ENCODE data around the gene EDA.

EDA gene

DNA sequence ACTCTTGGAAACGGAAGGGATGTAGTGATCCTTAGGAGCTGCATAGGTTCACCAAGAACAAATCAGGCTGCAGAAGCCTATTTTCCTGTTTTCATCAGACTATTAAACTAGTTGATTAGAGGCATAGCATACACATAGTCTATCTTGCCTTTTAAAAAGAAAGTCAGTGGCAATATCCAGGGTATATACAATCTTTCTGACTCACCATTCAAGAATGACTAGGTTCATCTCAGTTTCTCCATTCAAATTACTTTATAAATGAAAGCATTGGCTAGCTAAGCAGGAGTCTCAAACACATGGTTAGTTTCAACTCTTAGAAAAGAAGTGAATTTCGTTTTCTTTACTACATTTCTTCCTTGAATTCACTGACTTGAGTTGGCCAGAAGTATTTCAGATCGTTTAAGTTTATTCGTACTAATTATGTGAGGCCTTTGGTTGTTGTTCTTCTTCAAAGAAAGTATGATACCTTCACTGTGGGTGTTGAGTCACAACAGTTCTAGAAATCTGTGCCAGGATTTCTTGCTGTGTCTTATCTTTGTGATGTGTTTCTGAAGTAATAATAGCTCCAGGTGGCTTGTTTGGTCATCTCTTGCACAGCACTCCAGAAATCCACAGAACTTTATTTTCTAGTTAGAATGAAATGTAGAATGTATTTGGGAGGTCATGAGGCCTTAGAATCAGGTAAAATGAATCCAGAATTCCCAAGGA is 345.6 kb downstream of the EDA start:
- TF ChIP-seq, protein P1, sequence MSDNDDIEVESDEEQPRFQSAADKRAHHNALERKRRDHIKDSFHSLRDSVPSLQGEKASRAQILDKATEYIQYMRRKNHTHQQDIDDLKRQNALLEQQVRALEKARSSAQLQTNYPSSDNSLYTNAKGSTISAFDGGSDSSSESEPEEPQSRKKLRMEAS (IDR thresholded peaks at IDR 0.05; ENCODE audit: low read depth, low read length), result no peak
- TF ChIP-seq MYC (IDR thresholded peaks at IDR 0.05; ENCODE audit: low read depth, low read length), result no peak
- TF ChIP-seq POLR2A (IDR thresholded peaks at IDR 0.05; ENCODE audit: extremely low read depth, insufficient read length), result no peak
- TF ChIP-seq, protein P2, sequence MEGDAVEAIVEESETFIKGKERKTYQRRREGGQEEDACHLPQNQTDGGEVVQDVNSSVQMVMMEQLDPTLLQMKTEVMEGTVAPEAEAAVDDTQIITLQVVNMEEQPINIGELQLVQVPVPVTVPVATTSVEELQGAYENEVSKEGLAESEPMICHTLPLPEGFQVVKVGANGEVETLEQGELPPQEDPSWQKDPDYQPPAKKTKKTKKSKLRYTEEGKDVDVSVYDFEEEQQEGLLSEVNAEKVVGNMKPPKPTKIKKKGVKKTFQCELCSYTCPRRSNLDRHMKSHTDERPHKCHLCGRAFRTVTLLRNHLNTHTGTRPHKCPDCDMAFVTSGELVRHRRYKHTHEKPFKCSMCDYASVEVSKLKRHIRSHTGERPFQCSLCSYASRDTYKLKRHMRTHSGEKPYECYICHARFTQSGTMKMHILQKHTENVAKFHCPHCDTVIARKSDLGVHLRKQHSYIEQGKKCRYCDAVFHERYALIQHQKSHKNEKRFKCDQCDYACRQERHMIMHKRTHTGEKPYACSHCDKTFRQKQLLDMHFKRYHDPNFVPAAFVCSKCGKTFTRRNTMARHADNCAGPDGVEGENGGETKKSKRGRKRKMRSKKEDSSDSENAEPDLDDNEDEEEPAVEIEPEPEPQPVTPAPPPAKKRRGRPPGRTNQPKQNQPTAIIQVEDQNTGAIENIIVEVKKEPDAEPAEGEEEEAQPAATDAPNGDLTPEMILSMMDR (IDR thresholded peaks at IDR 0.05; ENCODE audit: low read depth, low read length), result no peak
- DNase-seq (ENCODE audit: low read depth), result no peak
- H3K4me3 ChIP-seq (ENCODE audit: low read depth, low read length), result no peak overlapping the region

DNA sequence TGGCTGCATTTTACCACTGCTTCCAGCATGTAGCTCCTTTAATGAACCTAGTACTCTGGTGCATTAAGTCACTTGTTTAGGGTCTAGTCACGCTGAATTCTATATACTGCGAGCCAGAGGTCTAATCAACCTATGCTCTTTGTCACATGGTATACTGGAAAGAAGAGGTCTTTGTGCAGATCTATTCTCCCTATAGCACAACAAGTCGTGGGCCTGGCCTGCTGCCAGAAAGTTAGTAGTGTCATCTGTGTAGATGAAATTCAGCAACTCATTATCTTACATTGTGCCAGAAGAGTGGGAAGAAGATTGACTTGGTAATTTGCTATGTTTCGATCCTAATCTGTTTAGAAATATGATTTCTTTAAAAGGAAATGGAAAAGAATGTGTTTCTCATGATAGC is 353.0 kb downstream of the EDA start:
- no peak for DNase-seq (ENCODE audit: low read depth)
- TF ChIP-seq, protein P2 (IDR thresholded peaks at IDR 0.05; ENCODE audit: low read depth, low read length), result no peak
- TF ChIP-seq, protein P1 (IDR thresholded peaks at IDR 0.05; ENCODE audit: low read depth, low read length), result no peak
- no peak for TF ChIP-seq MYC (IDR thresholded peaks at IDR 0.05; ENCODE audit: low read depth, low read length)
- no peak for TF ChIP-seq POLR2A (IDR thresholded peaks at IDR 0.05; ENCODE audit: extremely low read depth, insufficient read length)
- no peak overlapping the region for H3K4me3 ChIP-seq (ENCODE audit: low read depth, low read length)

DNA sequence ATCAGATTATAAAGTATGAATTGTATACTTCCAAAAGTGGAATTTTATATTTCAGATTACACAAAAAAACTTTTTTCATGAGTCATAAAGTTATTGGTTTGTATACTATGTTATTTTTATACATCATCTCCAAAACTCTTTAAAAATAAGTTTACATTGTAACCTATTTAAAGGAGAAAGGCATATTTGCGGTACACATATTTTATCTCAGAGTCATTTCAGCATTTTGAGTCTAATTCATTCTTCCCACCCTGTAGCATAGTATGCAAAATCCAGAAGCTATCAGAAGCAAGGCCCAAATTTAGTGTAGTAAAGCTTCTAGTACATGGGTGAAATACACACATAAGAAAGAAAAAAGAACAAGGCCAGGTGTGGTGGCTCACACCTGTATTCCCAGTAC is 353.5 kb downstream of the EDA start:
- TF ChIP-seq POLR2A (IDR thresholded peaks at IDR 0.05; ENCODE audit: extremely low read depth, insufficient read length) (no peak), MYC (IDR thresholded peaks at IDR 0.05; ENCODE audit: low read depth, low read length) (no peak)
- TF ChIP-seq, protein P2 (IDR thresholded peaks at IDR 0.05; ENCODE audit: low read depth, low read length), result no peak
- TF ChIP-seq, protein P1 (IDR thresholded peaks at IDR 0.05; ENCODE audit: low read depth, low read length), result no peak
- no peak overlapping the region for H3K4me3 ChIP-seq (ENCODE audit: low read depth, low read length)
- DNase-seq (ENCODE audit: low read depth), result no peak

DNA sequence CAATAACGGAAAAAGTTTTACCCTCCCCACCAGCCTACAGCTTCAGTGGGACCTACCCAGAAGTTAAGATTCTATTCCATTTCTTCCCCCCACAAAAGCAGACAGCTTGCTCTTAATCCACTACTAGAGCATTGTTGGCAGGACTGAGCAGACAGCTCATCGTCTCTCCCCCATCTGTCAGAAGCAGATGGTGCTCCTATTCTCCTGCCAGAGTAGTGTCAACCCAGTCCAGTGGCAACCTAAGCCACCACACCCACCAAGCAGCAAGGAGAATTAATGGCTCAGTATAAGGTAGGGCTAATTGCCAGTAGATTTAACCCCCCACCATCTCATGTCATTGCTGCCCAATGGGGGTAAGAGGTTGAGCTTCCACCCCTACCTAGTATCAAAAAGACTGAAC is 371.8 kb downstream of the EDA start:
- H3K4me3 ChIP-seq (ENCODE audit: low read depth, low read length), result no peak overlapping the region
- no peak for DNase-seq (ENCODE audit: low read depth)
- TF ChIP-seq, protein P2 (IDR thresholded peaks at IDR 0.05; ENCODE audit: low read depth, low read length), result no peak
- TF ChIP-seq POLR2A (IDR thresholded peaks at IDR 0.05; ENCODE audit: extremely low read depth, insufficient read length), result no peak

DNA sequence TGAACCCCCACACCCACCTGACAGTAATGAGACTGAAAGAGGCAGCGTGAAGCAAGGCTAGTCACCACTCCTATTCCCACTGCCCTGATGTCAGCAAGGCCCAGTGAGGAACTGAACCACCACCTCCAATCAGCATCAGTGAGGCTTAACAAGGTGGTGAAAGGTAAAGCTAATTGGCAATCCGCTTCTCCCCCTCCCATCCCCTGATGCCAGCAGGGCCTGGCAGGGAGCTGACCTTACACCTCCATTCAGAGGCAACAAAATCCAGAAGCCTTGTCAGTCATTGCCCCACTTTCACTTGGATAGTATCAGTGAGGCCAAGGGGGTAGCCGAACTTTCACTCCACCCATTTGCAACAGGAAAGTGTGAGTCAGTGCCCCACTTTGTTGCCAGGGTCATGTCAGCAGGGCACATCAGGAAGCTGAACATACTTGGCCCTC is 373.1 kb downstream of the EDA start:
- TF ChIP-seq, protein P1 (IDR thresholded peaks at IDR 0.05; ENCODE audit: low read depth, low read length), result no peak
- TF ChIP-seq MYC (IDR thresholded peaks at IDR 0.05; ENCODE audit: low read depth, low read length) (no peak), POLR2A (IDR thresholded peaks at IDR 0.05; ENCODE audit: extremely low read depth, insufficient read length) (no peak)
- TF ChIP-seq, protein P2 (IDR thresholded peaks at IDR 0.05; ENCODE audit: low read depth, low read length), result no peak
- H3K4me3 ChIP-seq (ENCODE audit: low read depth, low read length), result no peak overlapping the region
- no peak for DNase-seq (ENCODE audit: low read depth)

Measured in NB4 (cell line).